Fibroblast of mammary gland (primary cell): ENCODE measurements around the gene POU6F1.

Source experiments
- DNase-seq: peaks from one replicate; pipeline ENCODE4 v3.0.0-alpha.2; 2010; ENCODE audit warnings: low read depth
- H3K4me3 ChIP-seq: 2 replicates; pipeline ENCODE4 v1.5.1; 2011; ENCODE audit warnings: low read depth, mild to moderate bottlenecking, low read length, moderate library complexity; ENCODE audit not compliant: control insufficient read depth
- CTCF ChIP-seq: conservative IDR thresholded peaks from 2 replicates; pipeline ENCODE4 v1.5.1; 2011; ENCODE audit warnings: low read depth, low read length, inconsistent platforms; ENCODE audit not compliant: control insufficient read depth, insufficient read depth

POU6F1 gene

GRCh38 chr12:51209259-51209658, 8.6 kb downstream of the POU6F1 start:
- H3K4me3 ChIP-seq, result no peak overlapping the region
- DNase-seq, result no peak
- no peak for TF ChIP-seq CTCF

- H3K4me3 ChIP-seq, result no peak overlapping the region
- no peak for TF ChIP-seq CTCF
- DNase-seq, result no peak
Measured at GRCh38 chr12:51208016-51208660, 9.7 kb downstream of the POU6F1 start.

- no peak overlapping the region for H3K4me3 ChIP-seq
- DNase-seq, result no peak
- TF ChIP-seq CTCF, result no peak
Measured at GRCh38 chr12:51205350-51205749, 12.5 kb downstream of the POU6F1 start.

- TF ChIP-seq CTCF, result no peak
- no peak for DNase-seq
- no peak overlapping the region for H3K4me3 ChIP-seq
Measured at GRCh38 chr12:51202718-51203117, 15.1 kb downstream of the POU6F1 start.

GRCh38 chr12:51200806-51201205, 17.1 kb downstream of the POU6F1 start:
- no peak overlapping the region for H3K4me3 ChIP-seq
- DNase-seq, result peak; percentile 50
- no peak for TF ChIP-seq CTCF

GRCh38 chr12:51200156-51200555, 17.7 kb downstream of the POU6F1 start:
- H3K4me3 ChIP-seq, result no peak overlapping the region
- TF ChIP-seq CTCF, result no peak
- DNase-seq, result no peak
